Measurements from ENCODE around the gene RERE.

DNA sequence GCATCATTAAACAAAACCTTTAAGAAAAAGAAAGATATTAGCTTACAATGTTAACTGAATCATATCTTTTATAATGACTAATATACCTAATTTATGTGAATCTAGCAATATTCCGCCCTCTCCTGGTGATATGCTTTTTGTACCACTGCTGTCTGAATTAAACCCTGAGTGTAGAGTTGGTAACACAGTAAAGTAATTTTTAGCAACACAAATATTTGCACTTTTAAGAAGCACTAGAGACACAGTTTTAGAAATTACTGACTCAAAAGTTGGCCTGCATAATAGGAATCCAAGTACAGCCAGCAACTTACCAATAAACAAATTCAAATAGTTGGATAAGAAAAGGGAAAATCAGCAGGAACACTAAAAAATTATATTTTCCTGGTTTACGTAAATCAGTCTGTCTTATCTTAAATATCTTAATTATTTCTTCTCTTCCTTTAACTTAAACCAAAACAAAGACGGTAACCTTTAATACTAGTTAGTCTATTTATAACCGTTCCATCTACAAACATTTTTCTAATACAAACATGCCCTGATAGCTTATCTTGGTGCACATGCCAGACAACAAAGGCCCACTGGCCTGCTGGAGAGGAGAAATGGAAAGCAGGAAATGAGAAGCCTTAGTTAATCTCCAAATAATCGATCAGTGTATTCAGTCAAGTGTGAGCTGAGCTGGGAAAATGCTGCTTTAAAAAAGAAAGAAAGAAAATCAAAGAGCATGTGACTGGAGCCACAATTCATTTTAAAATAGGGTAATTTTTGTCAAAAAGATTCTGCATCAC, 246.0 kb downstream of the RERE start:
- TF ChIP-seq CTCF (IDR thresholded peaks at IDR 0.05) = peak in 4 of 5 experiments; percentile 15 to 51 (median 40)
- TF ChIP-seq POLR2A (IDR thresholded peaks at IDR 0.05) = no peak
- no peak for TF ChIP-seq EP300 (IDR thresholded peaks at IDR 0.05)
